PC-9 (cell line): ENCODE data around the gene EGFLAM. TPM values are rescaled to one million over a fixed set of nuclear protein-coding genes. Genes with fewer than 3 reads are reported as not detected.

Source experiments
- BruUV-seq: library from RNA; stranded (reverse); fragments of 400-500 nt; replicated peaks from 2 replicates; lab custom pipeline; 2021; lab: Mats Ljungman, UMichigan
- CTCF ChIA-PET: fragments of 300-600 bp; sonication (Branson Sonifier 250); formaldehyde crosslinking; loops from one replicate; lab custom pipeline; 2022; ENCODE audit warnings: antibody characterized with exemption; lab: Charles Lee
- POLR2A ChIA-PET: fragments of 300-600 bp; sonication (Branson Sonifier 250); formaldehyde crosslinking; loops from one replicate; lab custom pipeline; 2022; ENCODE audit warnings: antibody characterized with exemption; ENCODE audit not compliant: unreplicated experiment; lab: Charles Lee
- DNase-seq, 2 experiments: peaks; one replicate each; pipeline versions ENCODE4 v3.0.0 to v3.0.0-alpha.2; 2015 to 2022; ENCODE audit warnings: mixed read lengths in 1 of 2
- H2AFZ ChIP-seq: fragments of 200-600 bp; sonication (generic); 2 replicates; pipeline ENCODE4 v1.8.1; 2017; ENCODE audit warnings: antibody characterized with exemption
- H3F3A ChIP-seq: fragments of 200-600 bp; sonication (generic); 2 replicates; pipeline ENCODE4 v1.8.1; 2017; ENCODE audit warnings: antibody characterized with exemption, mild to moderate bottlenecking, low read depth; ENCODE audit not compliant: insufficient read depth
- H3K27ac ChIP-seq: fragments of 200-600 bp; sonication (generic); 2 replicates; pipeline ENCODE4 v1.6.1; 2016; ENCODE audit warnings: mixed run types
- H3K27me3 ChIP-seq: fragments of 200-600 bp; sonication (generic); 2 replicates; pipeline ENCODE4 v1.6.1; 2016; ENCODE audit warnings: low read depth, mixed run types; ENCODE audit not compliant: insufficient read depth
- H3K36me3 ChIP-seq: fragments of 200-600 bp; sonication (generic); 2 replicates; pipeline ENCODE4 v1.6.1; 2016; ENCODE audit warnings: low read depth, mixed run types
- H3K4me1 ChIP-seq: fragments of 200-600 bp; sonication (generic); replicated peaks from 2 replicates; pipeline ENCODE4 v1.6.1; 2016; ENCODE audit warnings: mixed run types; ENCODE audit not compliant: insufficient read depth
- H3K4me2 ChIP-seq: fragments of 200-600 bp; sonication (generic); 2 replicates; pipeline ENCODE4 v1.6.1; 2017; ENCODE audit warnings: mixed run types
- H3K4me3 ChIP-seq: fragments of 200-600 bp; sonication (generic); 2 replicates; pipeline ENCODE4 v1.6.1; 2016; ENCODE audit warnings: mixed run types
- H3K79me2 ChIP-seq: fragments of 200-600 bp; sonication (generic); 2 replicates; pipeline ENCODE4 v1.6.1; 2017; ENCODE audit warnings: low read depth, mixed run types
- H3K9me2 ChIP-seq: fragments of 200-600 bp; sonication (generic); 2 replicates; pipeline ENCODE4 v1.8.1; 2017; ENCODE audit warnings: mild to moderate bottlenecking; ENCODE audit not compliant: insufficient read depth
- H3K9me3 ChIP-seq: fragments of 200-600 bp; sonication (generic); 2 replicates; pipeline ENCODE4 v1.8.1; 2016; ENCODE audit warnings: low read depth; ENCODE audit not compliant: insufficient read depth
- H4K20me1 ChIP-seq: fragments of 200-600 bp; sonication (generic); 2 replicates; pipeline ENCODE4 v1.8.1; 2017; ENCODE audit not compliant: insufficient read depth
- CTCF ChIP-seq: fragments of 200-600 bp; sonication (generic); conservative IDR thresholded peaks from 2 replicates; pipeline ENCODE4 v1.6.1; 2017; ENCODE audit warnings: mixed run types, antibody characterized with exemption, mild to moderate bottlenecking, moderate library complexity
- EZH2 ChIP-seq: fragments of 200-600 bp; sonication (generic); IDR thresholded peaks from 2 replicates; pipeline ENCODE4 v1.8.0; 2017; ENCODE audit warnings: antibody characterized with exemption, low read depth
- intact Hi-C: fragments of 100-400 bp; cut with micrococcal nuclease; formaldehyde crosslinking; loops from one replicate; pipeline ENCODE4 v1.10.0; 2022; ENCODE audit not compliant: unreplicated experiment
- total RNA-seq: library from RNA; stranded (reverse); gene quantifications from 2 replicates; pipeline ENCODE4 v1.2.3, GENCODE V29; 2021

EGFLAM gene
- total RNA-seq, 1 experiment from 2014 or later = not detected

- Histone ChIP-seq H3K4me1 (no peaks in the 10 kb centered on the region), H3K79me2 (no peaks in the 10 kb centered on the region), H4K20me1 (no peaks in the 10 kb centered on the region), H3K4me2 (no peak overlapping the region), H3K9me3 (no peaks in the 10 kb centered on the region), H3F3A (no peaks in the 10 kb centered on the region), H3K36me3 (no peaks in the 10 kb centered on the region), H3K9me2 (no peaks in the 10 kb centered on the region), H3K27me3 (peaks cover 56% of the 10 kb centered on the region), H3K27ac (no peak overlapping the region), H2AFZ (no peak overlapping the region), H3K4me3 (no peak overlapping the region)
- no TSS peak for BruUV-seq
- intact Hi-C loops = loop anchor here (1.0 to 5.0 kb wide), 2 partner anchors 544 to 657 kb away; no protein-coding TSS in a partner anchor
- CTCF ChIA-PET = interaction anchor here (1.0 to 1.7 kb wide), 2 partner anchors 32 to 544 kb away, joined by 3 to 5 read pairs; no protein-coding TSS in a partner anchor
- POLR2A ChIA-PET = no interaction called here
- peak; percentile 90 for TF ChIP-seq CTCF
- TF ChIP-seq EZH2 = no peak
- peak in 1 of 2 experiments; percentile 70 for DNase-seq
Measured at GRCh38 chr5:38265546-38266179, 7.3 kb downstream of the EGFLAM start.

- no peaks in the 10 kb centered on the region for H3K79me2 ChIP-seq
- intact Hi-C loops = loop anchor here (5.0 kb wide), 1 partner anchor 655 kb away; no protein-coding TSS in a partner anchor
Measured at GRCh38 chr5:38267372-38267771, 9.0 kb downstream of the EGFLAM start.

GRCh38 chr5:38273626-38274025 lies 15.3 kb downstream of the EGFLAM start:
- intact Hi-C loops = no loop called here
- Histone ChIP-seq H3K4me3 (no peak overlapping the region), H3K27ac (no peak overlapping the region), H2AFZ (no peak overlapping the region), H3K9me2 (no peaks in the 10 kb centered on the region; the same call in 1 of the 2 replicates), H3K27me3 (0 out of 2 replicates have a peak, but pooled peaks cover 9% of the 10 kb centered on the region), H3K4me1 (no peaks in the 10 kb centered on the region), H3K9me3 (no peaks in the 10 kb centered on the region), H3F3A (no peaks in the 10 kb centered on the region), H3K4me2 (no peak overlapping the region), H3K79me2 (no peaks in the 10 kb centered on the region), H4K20me1 (no peaks in the 10 kb centered on the region), H3K36me3 (no peaks in the 10 kb centered on the region)
- ChIA-PET POLR2A (no interaction called here), CTCF (no interaction called here)
- no peak for TF ChIP-seq EZH2
- DNase-seq = no peak
- no TSS peak for BruUV-seq

More at GRCh38 chr5:38267372-38267771, 9.0 kb downstream of the EGFLAM start:
- Histone ChIP-seq H3F3A (no peaks in the 10 kb centered on the region), H3K36me3 (no peaks in the 10 kb centered on the region), H3K4me1 (no peaks in the 10 kb centered on the region), H3K27me3 (peaks cover 39% of the 10 kb centered on the region), H3K27ac (no peak overlapping the region), H3K9me3 (no peaks in the 10 kb centered on the region), H2AFZ (no peak overlapping the region), H3K4me3 (no peak overlapping the region), H4K20me1 (no peaks in the 10 kb centered on the region), H3K9me2 (no peaks in the 10 kb centered on the region), H3K4me2 (no peak overlapping the region)
- no TSS peak for BruUV-seq
- POLR2A ChIA-PET = no interaction called here
- TF ChIP-seq CTCF = no peak
- TF ChIP-seq EZH2 = no peak
- CTCF ChIA-PET = no interaction called here
- DNase-seq = no peak
